ENCODE measurements around the gene VKORC1L1. TPM values are rescaled to one million over a fixed set of nuclear protein-coding genes. Genes with fewer than 3 reads are reported as not detected.

Gene VKORC1L1
- total and polyA plus RNA-seq, 10 of the 15 experiments (the other 5 are each of a cell fraction or from before 2014, with no cell fraction given), result 3.3 to 18.8 (median 12.5) TPM

DNA sequence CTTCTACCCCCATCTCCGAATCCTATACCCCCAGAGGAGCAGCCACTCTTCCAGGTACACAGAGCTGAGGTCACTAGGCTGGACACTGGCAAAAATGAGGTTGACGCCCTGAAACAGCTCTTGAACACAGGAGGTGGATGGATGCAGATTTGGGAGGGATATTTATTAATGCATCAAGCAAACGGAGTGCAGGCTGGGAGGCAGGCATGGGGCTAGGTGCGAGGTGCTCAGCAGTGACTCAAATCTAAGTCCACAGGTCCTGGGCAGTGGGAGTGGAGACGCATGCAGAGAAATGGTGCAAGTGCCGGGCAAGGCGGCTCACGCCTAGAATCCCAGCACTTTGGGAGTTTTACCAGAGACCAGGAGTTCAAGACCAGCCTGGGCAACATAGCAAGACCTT, 98.1 kb downstream of the VKORC1L1 start:
- no peak for ATAC-seq
- FAIRE-seq, result no peak
- Histone ChIP-seq H3K9ac (ENCODE audit: control insufficient read depth, insufficient read depth, low read length) (no peak overlapping the region), H3K4me2 (ENCODE audit: control insufficient read depth, insufficient read depth) (no peak overlapping the region), H3K9me3 (replicated peaks; ENCODE audit: control insufficient read depth, insufficient read depth, low read length) (no peaks in the 10 kb centered on the region), H3K79me2 (ENCODE audit: control insufficient read depth, insufficient read depth, low read length) (no peaks in the 10 kb centered on the region), H4K20me1 (ENCODE audit: control insufficient read depth, insufficient read depth) (no peaks in the 10 kb centered on the region), H2AFZ (ENCODE audit: control insufficient read depth, low read depth, low read length) (no peak overlapping the region), H3K4me3 (no peak overlapping the region), H3K27me3 (replicated peaks in 1 of 2; ENCODE audit: control insufficient read depth in 2 of 2, insufficient read depth in 2 of 2, low read length in 1 of 2) (no peaks in the 10 kb centered on the region), H3K36me3 (ENCODE audit: control insufficient read depth in 2 of 2, insufficient read depth in 2 of 2, low read length in 1 of 2) (peaks cover 7 to 28% of the 10 kb centered on the region in 2 experiments; a peak in 3 of 4 replicates), H3K27ac (ENCODE audit: control insufficient read depth, insufficient read depth) (no peak overlapping the region), H3K4me1 (ENCODE audit: control insufficient read depth, insufficient read depth, low read length) (no peaks in the 10 kb centered on the region)
- RAD21 ChIA-PET (ENCODE audit: unreplicated experiment), result no interaction called here
- DNase-seq (ENCODE audit: low read depth, low spot score), result no peak
- in situ Hi-C loops (cut with MboI), result no loop called here
- intact Hi-C loops (cut with micrococcal nuclease; ENCODE audit: unreplicated experiment), result no loop called here
- SMC1A ChIA-PET (ENCODE audit: uncharacterized antibody, unreplicated experiment), result no interaction called here
- TF ChIP-seq EP300 (IDR thresholded peaks at IDR 0.05; ENCODE audit: borderline replicate concordance in 1 of 2, control insufficient read depth in 1 of 2, low read depth in 2 of 2, low read length in 2 of 2) (no peak), ZNF384 (IDR thresholded peaks at IDR 0.05; ENCODE audit: borderline replicate concordance, low read depth, low read length) (no peak), SMAD1 (IDR thresholded peaks at IDR 0.05; ENCODE audit: low read depth, partially characterized antibody) (no peak), NBN (IDR thresholded peaks at IDR 0.05) (no peak), CBX3 (IDR thresholded peaks at IDR 0.05; ENCODE audit: borderline replicate concordance, low read depth) (no peak)
- WGBS (ENCODE audit: insufficient coverage, insufficient replicate concordance, low lambda C conversion rate, missing lambda C conversion rate), result 92% methylated on average over 8 of the region's 8 CpGs
- POLR2A ChIA-PET, result no interaction called here
- CTCF ChIA-PET, result no interaction called here
- no TSS peak for BruUV-seq (replicated peaks)

DNA sequence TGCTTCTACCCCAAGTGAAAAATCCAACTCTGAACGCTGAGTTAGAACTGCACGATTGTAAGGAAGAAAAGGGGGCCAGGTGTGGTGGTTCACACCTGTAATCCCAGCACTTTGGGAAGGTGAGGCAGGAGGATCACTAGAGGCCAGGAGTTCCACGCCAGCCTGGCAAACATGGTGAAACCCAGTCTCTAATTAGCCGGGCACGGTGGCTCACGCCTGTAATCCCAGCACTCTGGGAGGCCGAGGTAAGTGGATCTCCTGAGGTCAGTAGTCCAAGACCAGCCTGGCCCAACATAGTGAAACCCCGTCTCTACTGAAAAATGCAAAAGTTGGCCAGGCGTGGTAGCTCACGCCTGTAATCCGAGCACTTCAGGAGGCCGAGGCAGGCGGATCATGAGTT, 100.1 kb downstream of the VKORC1L1 start:
- no peak overlapping the region for H2AFZ ChIP-seq (ENCODE audit: control insufficient read depth, low read depth, low read length)
- 97% methylated on average over 13 of the region's 13 CpGs for WGBS (ENCODE audit: insufficient coverage, insufficient replicate concordance, low lambda C conversion rate, missing lambda C conversion rate)
- ATAC-seq (no peak), DNase-seq (ENCODE audit: low read depth, low spot score) (no peak), FAIRE-seq (no peak)
- TF ChIP-seq FOXK2 (IDR thresholded peaks at IDR 0.05) (no peak), SMAD1 (IDR thresholded peaks at IDR 0.05; ENCODE audit: low read depth, partially characterized antibody) (no peak), MTA2 (IDR thresholded peaks at IDR 0.05; ENCODE audit: low read depth) (no peak), ZBED1 (IDR thresholded peaks at IDR 0.05; ENCODE audit: borderline replicate concordance) (no peak), ZZZ3 (IDR thresholded peaks at IDR 0.05; ENCODE audit: control insufficient read depth, insufficient read length, low read depth) (no peak), MYB (IDR thresholded peaks at IDR 0.05; ENCODE audit: borderline replicate concordance, low read depth, low read length) (no peak), KLF5 (IDR thresholded peaks at IDR 0.05; ENCODE audit: partially characterized antibody) (no peak)
- TF ChIP-seq, protein P1, sequence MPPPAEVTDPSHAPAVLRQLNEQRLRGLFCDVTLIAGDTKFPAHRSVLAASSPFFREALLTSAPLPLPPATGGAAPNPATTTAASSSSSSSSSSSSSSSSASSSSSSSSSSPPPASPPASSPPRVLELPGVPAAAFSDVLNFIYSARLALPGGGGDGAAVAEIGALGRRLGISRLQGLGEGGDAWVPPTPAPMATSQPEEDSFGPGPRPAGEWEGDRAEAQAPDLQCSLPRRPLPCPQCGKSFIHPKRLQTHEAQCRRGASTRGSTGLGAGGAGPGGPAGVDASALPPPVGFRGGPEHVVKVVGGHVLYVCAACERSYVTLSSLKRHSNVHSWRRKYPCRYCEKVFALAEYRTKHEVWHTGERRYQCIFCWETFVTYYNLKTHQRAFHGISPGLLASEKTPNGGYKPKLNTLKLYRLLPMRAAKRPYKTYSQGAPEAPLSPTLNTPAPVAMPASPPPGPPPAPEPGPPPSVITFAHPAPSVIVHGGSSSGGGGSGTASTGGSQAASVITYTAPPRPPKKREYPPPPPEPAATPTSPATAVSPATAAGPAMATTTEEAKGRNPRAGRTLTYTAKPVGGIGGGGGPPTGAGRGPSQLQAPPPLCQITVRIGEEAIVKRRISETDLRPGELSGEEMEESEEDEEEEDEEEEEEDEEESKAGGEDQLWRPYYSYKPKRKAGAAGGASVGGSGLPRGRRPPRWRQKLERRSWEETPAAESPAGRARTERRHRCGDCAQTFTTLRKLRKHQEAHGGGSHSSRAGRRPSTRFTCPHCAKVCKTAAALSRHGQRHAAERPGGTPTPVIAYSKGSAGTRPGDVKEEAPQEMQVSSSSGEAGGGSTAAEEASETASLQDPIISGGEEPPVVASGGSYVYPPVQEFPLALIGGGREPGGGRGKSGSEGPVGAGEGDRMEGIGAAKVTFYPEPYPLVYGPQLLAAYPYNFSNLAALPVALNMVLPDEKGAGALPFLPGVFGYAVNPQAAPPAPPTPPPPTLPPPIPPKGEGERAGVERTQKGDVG (CRISPR knock-in tag; IDR thresholded peaks at IDR 0.05), result no peak
- H3K9me3 ChIP-seq (replicated peaks; ENCODE audit: control insufficient read depth, insufficient read depth, low read length), result no peaks in the 10 kb centered on the region
- ChIA-PET POLR2A (no interaction called here), SMC1A (ENCODE audit: uncharacterized antibody, unreplicated experiment) (no interaction called here), RAD21 (ENCODE audit: unreplicated experiment) (no interaction called here), CTCF (interaction anchor here (0.7 kb wide), 1 partner anchor 52 kb away, joined by 3 read pairs; no protein-coding TSS in a partner anchor)
- no peaks in the 10 kb centered on the region; the same call in 1 of the 2 replicates for H3K79me2 ChIP-seq (ENCODE audit: control insufficient read depth, insufficient read depth, low read length)
- H3K4me3 ChIP-seq, result no peak overlapping the region
- intact Hi-C loops (cut with micrococcal nuclease; ENCODE audit: unreplicated experiment), result no loop called here
- no peaks in the 10 kb centered on the region for H3K4me1 ChIP-seq (ENCODE audit: control insufficient read depth, insufficient read depth, low read length)
- in situ Hi-C loops (cut with MboI), result no loop called here
- no peak overlapping the region for H3K9ac ChIP-seq (ENCODE audit: control insufficient read depth, insufficient read depth, low read length)
- peaks cover 9 to 17% of the 10 kb centered on the region in 2 experiments; a peak in 3 of 4 replicates for H3K36me3 ChIP-seq (ENCODE audit: control insufficient read depth in 2 of 2, insufficient read depth in 2 of 2, low read length in 1 of 2)
- no TSS peak for BruUV-seq (replicated peaks)
- no peaks in the 10 kb centered on the region for H3K27me3 ChIP-seq (replicated peaks in 1 of 2; ENCODE audit: control insufficient read depth in 2 of 2, insufficient read depth in 2 of 2, low read length in 1 of 2)
- no peak overlapping the region for H3K27ac ChIP-seq (ENCODE audit: control insufficient read depth, insufficient read depth)
- no peak overlapping the region for H3K4me2 ChIP-seq (ENCODE audit: control insufficient read depth, insufficient read depth)
- no peaks in the 10 kb centered on the region for H4K20me1 ChIP-seq (ENCODE audit: control insufficient read depth, insufficient read depth)
